PC-9 (cell line): ENCODE data around the gene HKDC1. TPM values are rescaled to one million over a fixed set of nuclear protein-coding genes. Genes with fewer than 3 reads are reported as not detected.

ENCODE experiments used
- BruUV-seq: library from RNA; stranded (reverse); fragments of 400-500 nt; replicated peaks from 2 replicates; lab custom pipeline; 2021; lab: Mats Ljungman, UMichigan
- CTCF ChIA-PET: fragments of 300-600 bp; sonication (Branson Sonifier 250); formaldehyde crosslinking; loops from one replicate; lab custom pipeline; 2022; ENCODE audit warnings: antibody characterized with exemption; lab: Charles Lee
- POLR2A ChIA-PET: fragments of 300-600 bp; sonication (Branson Sonifier 250); formaldehyde crosslinking; loops from one replicate; lab custom pipeline; 2022; ENCODE audit warnings: antibody characterized with exemption; ENCODE audit not compliant: unreplicated experiment; lab: Charles Lee
- DNase-seq, 2 experiments: peaks; one replicate each; pipeline versions ENCODE4 v3.0.0 to v3.0.0-alpha.2; 2015 to 2022; ENCODE audit warnings: mixed read lengths in 1 of 2
- H2AFZ ChIP-seq: fragments of 200-600 bp; sonication (generic); 2 replicates; pipeline ENCODE4 v1.8.1; 2017; ENCODE audit warnings: antibody characterized with exemption
- H3F3A ChIP-seq: fragments of 200-600 bp; sonication (generic); 2 replicates; pipeline ENCODE4 v1.8.1; 2017; ENCODE audit warnings: antibody characterized with exemption, mild to moderate bottlenecking, low read depth; ENCODE audit not compliant: insufficient read depth
- H3K27ac ChIP-seq: fragments of 200-600 bp; sonication (generic); 2 replicates; pipeline ENCODE4 v1.6.1; 2016; ENCODE audit warnings: mixed run types
- H3K27me3 ChIP-seq: fragments of 200-600 bp; sonication (generic); 2 replicates; pipeline ENCODE4 v1.6.1; 2016; ENCODE audit warnings: low read depth, mixed run types; ENCODE audit not compliant: insufficient read depth
- H3K36me3 ChIP-seq: fragments of 200-600 bp; sonication (generic); 2 replicates; pipeline ENCODE4 v1.6.1; 2016; ENCODE audit warnings: low read depth, mixed run types
- H3K4me1 ChIP-seq: fragments of 200-600 bp; sonication (generic); replicated peaks from 2 replicates; pipeline ENCODE4 v1.6.1; 2016; ENCODE audit warnings: mixed run types; ENCODE audit not compliant: insufficient read depth
- H3K4me2 ChIP-seq: fragments of 200-600 bp; sonication (generic); 2 replicates; pipeline ENCODE4 v1.6.1; 2017; ENCODE audit warnings: mixed run types
- H3K4me3 ChIP-seq: fragments of 200-600 bp; sonication (generic); 2 replicates; pipeline ENCODE4 v1.6.1; 2016; ENCODE audit warnings: mixed run types
- H3K79me2 ChIP-seq: fragments of 200-600 bp; sonication (generic); 2 replicates; pipeline ENCODE4 v1.6.1; 2017; ENCODE audit warnings: low read depth, mixed run types
- H3K9me2 ChIP-seq: fragments of 200-600 bp; sonication (generic); 2 replicates; pipeline ENCODE4 v1.8.1; 2017; ENCODE audit warnings: mild to moderate bottlenecking; ENCODE audit not compliant: insufficient read depth
- H3K9me3 ChIP-seq: fragments of 200-600 bp; sonication (generic); 2 replicates; pipeline ENCODE4 v1.8.1; 2016; ENCODE audit warnings: low read depth; ENCODE audit not compliant: insufficient read depth
- H4K20me1 ChIP-seq: fragments of 200-600 bp; sonication (generic); 2 replicates; pipeline ENCODE4 v1.8.1; 2017; ENCODE audit not compliant: insufficient read depth
- CTCF ChIP-seq: fragments of 200-600 bp; sonication (generic); conservative IDR thresholded peaks from 2 replicates; pipeline ENCODE4 v1.6.1; 2017; ENCODE audit warnings: mixed run types, antibody characterized with exemption, mild to moderate bottlenecking, moderate library complexity
- EZH2 ChIP-seq: fragments of 200-600 bp; sonication (generic); IDR thresholded peaks from 2 replicates; pipeline ENCODE4 v1.8.0; 2017; ENCODE audit warnings: antibody characterized with exemption, low read depth
- intact Hi-C: fragments of 100-400 bp; cut with micrococcal nuclease; formaldehyde crosslinking; loops from one replicate; pipeline ENCODE4 v1.10.0; 2022; ENCODE audit not compliant: unreplicated experiment
- total RNA-seq: library from RNA; stranded (reverse); gene quantifications from 2 replicates; pipeline ENCODE4 v1.2.3, GENCODE V29; 2021

HKDC1 gene
- total RNA-seq, 1 experiment from 2014 or later: 173 TPM

- CTCF ChIA-PET: no interaction called here
- peak overlapping the region; percentile 83 for H2AFZ ChIP-seq
- H3F3A ChIP-seq: peaks cover 19% of the 10 kb centered on the region; the same call in 1 of the 2 replicates
- peaks cover 6% of the 10 kb centered on the region; the same call in 1 of the 2 replicates for H3K36me3 ChIP-seq
- TSS peak; percentile 53 for BruUV-seq
- H3K4me2 ChIP-seq: peak overlapping the region; percentile 91
- H3K27me3 ChIP-seq: no peaks in the 10 kb centered on the region
- peaks cover 56% of the 10 kb centered on the region for H3K79me2 ChIP-seq
- peaks cover 19% of the 10 kb centered on the region for H3K4me1 ChIP-seq
- intact Hi-C loops: loop anchor here (1.0 kb wide), 1 partner anchor 42 kb away; no protein-coding TSS in a partner anchor
- no peaks in the 10 kb centered on the region for H3K9me3 ChIP-seq
- H4K20me1 ChIP-seq: peaks cover 22% of the 10 kb centered on the region; the same call in 1 of the 2 replicates
- peak overlapping the region; percentile 81 for H3K27ac ChIP-seq
- H3K4me3 ChIP-seq: peak overlapping the region; percentile 89
- TF ChIP-seq CTCF (no peak), EZH2 (no peak)
- no peaks in the 10 kb centered on the region for H3K9me2 ChIP-seq
- POLR2A ChIA-PET: interaction anchor here (0.7 kb wide), 1 partner anchor 266 kb away, joined by 3 read pairs; no protein-coding TSS in a partner anchor
- DNase-seq: no peak
These were observed 39.5 kb upstream of the HKDC1 start for GRCh38 chr10:69180525-69181204.

GRCh38 chr10:69181433-69181832, 38.7 kb upstream of the HKDC1 start:
- peaks cover 19% of the 10 kb centered on the region; the same call in 1 of the 2 replicates for H3F3A ChIP-seq
- peaks cover 22% of the 10 kb centered on the region; the same call in 1 of the 2 replicates for H4K20me1 ChIP-seq
- no peaks in the 10 kb centered on the region for H3K27me3 ChIP-seq
- ChIA-PET POLR2A (no interaction called here), CTCF (interaction anchor here (0.6 kb wide), 1 partner anchor 57 kb away, joined by 5 read pairs; no protein-coding TSS in a partner anchor)
- peaks cover 62% of the 10 kb centered on the region for H3K79me2 ChIP-seq
- no peak overlapping the region for H2AFZ ChIP-seq
- peak overlapping the region; percentile 91 for H3K4me2 ChIP-seq
- peak overlapping the region; percentile 89 for H3K4me3 ChIP-seq
- H3K9me3 ChIP-seq: no peaks in the 10 kb centered on the region
- DNase-seq: no peak
- no TSS peak for BruUV-seq
- peaks cover 13% of the 10 kb centered on the region for H3K36me3 ChIP-seq
- H3K9me2 ChIP-seq: no peaks in the 10 kb centered on the region
- intact Hi-C loops: no loop called here
- peaks cover 19% of the 10 kb centered on the region for H3K4me1 ChIP-seq
- 0 out of 2 replicates have a peak overlapping the region, but pooled peaks have one; percentile 81 for H3K27ac ChIP-seq
- TF ChIP-seq EZH2 (no peak), CTCF (no peak)

- no TSS peak for BruUV-seq
These were observed 38.1 kb upstream of the HKDC1 start for GRCh38 chr10:69182005-69182404.

More at GRCh38 chr10:69182005-69182404, 38.1 kb upstream of the HKDC1 start:
- Histone ChIP-seq H4K20me1 (peaks cover 22% of the 10 kb centered on the region; the same call in 1 of the 2 replicates), H2AFZ (no peak overlapping the region), H3K9me2 (no peaks in the 10 kb centered on the region), H3K9me3 (no peaks in the 10 kb centered on the region), H3K4me2 (peak overlapping the region; percentile 30; the same call in 1 of the 2 replicates), H3F3A (peaks cover 19% of the 10 kb centered on the region; the same call in 1 of the 2 replicates), H3K27me3 (no peaks in the 10 kb centered on the region), H3K27ac (no peak overlapping the region), H3K79me2 (peaks cover 65% of the 10 kb centered on the region), H3K4me3 (no peak overlapping the region), H3K36me3 (peaks cover 18% of the 10 kb centered on the region), H3K4me1 (peaks cover 19% of the 10 kb centered on the region)
- intact Hi-C loops: no loop called here
- DNase-seq: no peak
- TF ChIP-seq EZH2 (no peak), CTCF (no peak)
- POLR2A ChIA-PET: interaction anchor here (0.6 kb wide), 1 partner anchor 197 kb away, joined by 9 read pairs; no protein-coding TSS in a partner anchor
- CTCF ChIA-PET: interaction anchor here (0.6 kb wide), 2 partner anchors 12 to 58 kb away, joined by 3 to 5 read pairs; no protein-coding TSS in a partner anchor
